Skeletal muscle satellite cell (primary cell): ENCODE data around the gene NEK1.

Source experiments
- H3K27me3 ChIP-seq: 2 replicates; pipeline ENCODE4 v1.7.0; 2013; ENCODE audit warnings: low read length; ENCODE audit not compliant: control insufficient read depth, insufficient read depth
- H3K36me3 ChIP-seq: 2 replicates; pipeline ENCODE4 v1.7.0; 2013; ENCODE audit warnings: mild to moderate bottlenecking, control low read depth, low read length; ENCODE audit not compliant: insufficient read depth
- H3K4me1 ChIP-seq: 2 replicates; pipeline ENCODE4 v1.7.0; 2013; ENCODE audit warnings: low read length; ENCODE audit not compliant: control insufficient read depth, insufficient read depth
- H3K4me2 ChIP-seq: 2 replicates; pipeline ENCODE4 v1.7.0; 2013; ENCODE audit warnings: mild to moderate bottlenecking, low read length
- H3K4me3 ChIP-seq: 2 replicates; pipeline ENCODE4 v1.7.0; 2013; ENCODE audit warnings: low read length
- H3K9ac ChIP-seq: 2 replicates; pipeline ENCODE4 v1.7.0; 2013; ENCODE audit warnings: mild to moderate bottlenecking, low read depth, low read length, moderate library complexity
- H3K9me3 ChIP-seq: replicated peaks from 2 replicates; pipeline ENCODE4 v1.7.0; 2013; ENCODE audit warnings: mild to moderate bottlenecking, control low read depth, low read length

NEK1 gene

DNA sequence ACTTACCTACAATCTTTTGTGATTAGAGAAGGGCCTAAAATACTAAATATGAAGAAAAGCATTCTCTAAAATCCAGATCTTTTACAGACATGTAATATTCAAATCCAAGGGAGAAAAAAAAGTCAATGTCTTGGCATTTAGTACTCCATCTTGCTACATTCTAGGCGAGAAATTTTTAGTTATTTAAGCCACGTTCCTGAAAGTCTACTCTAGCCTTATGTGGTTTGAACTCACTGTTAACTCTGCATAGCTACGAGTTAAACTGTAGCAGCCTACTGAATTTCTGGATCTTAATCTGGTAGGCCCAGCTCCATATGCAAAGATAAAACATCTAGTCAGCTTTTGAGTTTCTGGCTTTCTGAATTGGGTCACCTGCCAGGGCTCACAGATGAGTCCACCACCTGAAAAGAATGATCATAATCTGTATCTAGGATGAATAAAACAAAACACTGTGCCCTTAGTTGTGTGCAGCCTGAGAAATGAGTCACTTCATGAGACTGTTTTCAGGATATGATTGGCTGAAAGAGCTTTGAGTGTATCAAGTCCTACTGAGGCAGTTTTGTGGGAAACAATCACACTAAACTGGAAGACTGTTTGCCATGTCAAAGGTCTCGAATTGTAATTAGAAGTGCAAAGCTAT is 3.2 kb upstream of the NEK1 start:
- peaks cover 15% of the 10 kb centered on the region for H3K4me1 ChIP-seq
- no peak overlapping the region for H3K4me2 ChIP-seq
- no peak overlapping the region for H3K9ac ChIP-seq
- no peaks in the 10 kb centered on the region for H3K9me3 ChIP-seq
- no peak overlapping the region for H3K4me3 ChIP-seq
- H3K27me3 ChIP-seq = no peaks in the 10 kb centered on the region
- H3K36me3 ChIP-seq = no peaks in the 10 kb centered on the region

DNA sequence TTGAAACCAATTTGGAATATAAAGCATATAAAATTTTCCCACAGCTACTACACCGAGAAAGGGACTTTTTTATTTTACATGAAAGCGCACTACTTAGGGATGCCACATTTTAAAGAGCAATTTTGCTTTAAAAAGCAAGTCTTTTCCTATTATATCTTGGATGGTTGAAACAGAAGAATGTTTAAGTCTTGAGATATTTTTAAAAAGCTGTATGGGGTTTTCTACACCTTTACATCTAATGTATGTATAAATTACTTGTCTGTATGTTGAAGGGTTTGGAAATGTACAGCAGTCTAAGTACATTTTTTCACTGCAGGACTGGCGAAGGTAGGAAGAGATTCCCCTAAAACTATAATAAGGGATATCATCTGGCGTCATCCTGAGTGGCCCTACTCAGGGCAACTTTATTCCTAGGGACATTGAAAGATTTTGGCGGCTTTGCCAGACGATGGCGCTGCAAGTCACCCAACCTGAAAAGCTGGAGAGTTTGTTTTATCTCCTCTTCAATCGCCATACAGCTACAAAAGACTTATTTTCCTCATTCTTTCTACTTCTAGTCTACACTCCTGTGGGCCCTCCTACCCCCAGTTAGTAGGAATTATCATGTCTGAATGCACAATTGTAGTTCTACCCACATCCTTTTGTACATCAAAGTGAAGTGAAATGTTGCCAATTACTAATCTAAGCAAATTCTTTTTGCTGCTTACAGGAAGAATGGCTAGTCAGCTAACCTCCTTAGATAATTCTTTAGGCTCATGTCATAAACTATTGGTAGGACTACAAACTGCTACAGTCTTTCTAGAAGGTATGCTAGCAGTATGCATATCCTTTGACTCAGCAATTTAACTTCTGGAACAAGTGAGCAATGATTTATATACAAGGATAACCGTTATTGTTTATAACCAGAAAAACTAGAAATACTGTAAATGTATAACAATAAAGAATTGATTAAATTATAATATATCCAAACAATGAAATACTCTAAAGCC is 782 bp upstream of the NEK1 start:
- Histone ChIP-seq H3K27me3 (no peaks in the 10 kb centered on the region), H3K4me2 (peak overlapping the region; percentile 86), H3K36me3 (no peaks in the 10 kb centered on the region), H3K4me1 (peaks cover 13% of the 10 kb centered on the region), H3K9ac (peak overlapping the region; percentile 88), H3K9me3 (no peaks in the 10 kb centered on the region), H3K4me3 (peak overlapping the region; percentile 92)

DNA sequence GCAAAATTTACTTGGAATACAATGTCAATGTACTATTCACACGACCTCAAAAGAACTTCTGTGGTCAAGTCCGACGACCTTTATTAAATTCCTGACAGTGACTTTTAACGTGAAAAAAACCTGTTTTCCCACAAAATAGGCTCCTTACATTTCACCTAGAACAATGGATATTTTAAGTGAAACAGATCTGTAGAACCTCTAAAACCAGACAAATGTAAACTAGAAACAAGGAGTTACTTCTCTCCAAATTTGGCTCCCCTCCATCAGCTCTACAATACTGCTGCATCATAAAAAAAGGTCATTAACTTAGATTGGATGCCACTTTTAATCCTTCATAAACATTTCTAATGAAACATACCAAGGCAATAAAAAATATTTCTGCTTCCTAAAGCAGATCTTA is 1.2 kb downstream of the NEK1 start:
- H3K4me3 ChIP-seq = peak overlapping the region; percentile 92
- no peaks in the 10 kb centered on the region for H3K27me3 ChIP-seq
- peak overlapping the region; percentile 86 for H3K4me2 ChIP-seq
- no peaks in the 10 kb centered on the region for H3K9me3 ChIP-seq
- peaks cover 13% of the 10 kb centered on the region for H3K4me1 ChIP-seq
- peak overlapping the region; percentile 88 for H3K9ac ChIP-seq
- no peaks in the 10 kb centered on the region for H3K36me3 ChIP-seq

DNA sequence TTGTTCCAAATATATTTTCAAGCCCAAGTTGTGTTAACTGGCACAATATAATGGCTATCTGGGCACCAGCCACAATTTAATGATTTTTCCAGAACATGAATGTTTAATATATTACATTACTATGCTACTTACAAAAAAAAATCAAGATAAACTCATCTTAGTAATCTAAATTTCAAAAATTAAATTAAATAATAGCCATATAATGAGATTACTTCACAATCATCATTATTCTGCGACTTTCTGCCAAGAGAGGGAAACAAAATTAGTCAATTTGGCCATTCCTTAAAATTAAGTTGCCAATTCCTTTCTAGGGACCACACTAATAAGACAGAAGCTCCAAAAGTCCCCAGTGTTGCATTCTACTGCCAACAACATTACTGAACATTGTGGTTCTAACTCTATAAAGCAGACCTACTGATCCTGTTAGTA is 7.5 kb downstream of the NEK1 start:
- peaks cover 13% of the 10 kb centered on the region for H3K4me1 ChIP-seq

GRCh38 chr4:169604131-169604900 is 8.1 kb downstream of the NEK1 start:
- Histone ChIP-seq H3K9me3 (no peaks in the 10 kb centered on the region), H3K9ac (peak overlapping the region; percentile 35), H3K36me3 (peaks cover 4% of the 10 kb centered on the region), H3K4me1 (peaks cover 13% of the 10 kb centered on the region), H3K4me3 (no peak overlapping the region), H3K27me3 (no peaks in the 10 kb centered on the region), H3K4me2 (peak overlapping the region; percentile 20)

More for the DNA sequence above, 7.5 kb downstream of the NEK1 start:
- peak overlapping the region; percentile 35 for H3K9ac ChIP-seq
- H3K9me3 ChIP-seq = no peaks in the 10 kb centered on the region
- H3K4me2 ChIP-seq = peak overlapping the region; percentile 20
- H3K27me3 ChIP-seq = no peaks in the 10 kb centered on the region
- no peak overlapping the region for H3K4me3 ChIP-seq
- H3K36me3 ChIP-seq = peaks cover 4% of the 10 kb centered on the region

GRCh38 chr4:169603312-169603711 is 9.1 kb downstream of the NEK1 start:
- Histone ChIP-seq H3K9me3 (no peaks in the 10 kb centered on the region), H3K27me3 (no peaks in the 10 kb centered on the region), H3K4me3 (no peak overlapping the region), H3K9ac (no peak overlapping the region), H3K36me3 (peaks cover 8% of the 10 kb centered on the region), H3K4me1 (peaks cover 13% of the 10 kb centered on the region), H3K4me2 (no peak overlapping the region)

DNA sequence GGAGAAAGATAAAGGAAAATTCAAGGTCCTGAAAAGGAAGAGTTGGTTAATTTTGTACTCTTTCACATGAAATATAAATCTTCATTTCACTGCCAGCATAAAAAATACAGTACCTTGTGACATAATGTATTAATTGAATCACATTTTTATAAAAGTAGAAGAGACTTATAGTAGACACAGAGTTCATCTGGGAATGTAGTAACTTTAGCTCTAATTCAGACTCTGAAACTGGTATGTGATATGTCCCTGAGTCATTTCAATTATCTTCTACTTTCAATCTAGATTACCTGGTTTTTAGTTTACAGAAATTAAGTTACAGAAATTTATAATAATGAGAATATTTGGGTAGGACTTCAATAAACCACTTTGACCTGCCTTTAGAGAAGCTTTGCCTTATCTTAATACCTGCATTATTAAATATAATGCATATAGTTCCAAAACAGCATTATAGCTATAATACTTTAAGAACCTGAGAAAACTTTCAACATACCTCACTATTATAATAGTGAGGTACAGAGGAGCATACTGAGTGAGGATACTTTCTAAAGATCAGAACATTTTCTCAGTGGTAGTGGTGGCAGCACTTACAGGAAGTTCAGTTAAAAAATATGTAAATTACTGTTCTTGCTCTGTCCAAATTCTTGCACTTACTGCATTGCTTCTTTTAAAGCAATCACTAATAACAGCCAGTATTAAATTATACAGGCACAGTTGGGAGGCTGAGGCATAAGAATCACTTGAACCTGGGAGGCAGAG is 11.2 kb downstream of the NEK1 start:
- Histone ChIP-seq H3K4me3 (no peak overlapping the region), H3K9me3 (no peaks in the 10 kb centered on the region), H3K9ac (no peak overlapping the region), H3K4me1 (peaks cover 13% of the 10 kb centered on the region), H3K4me2 (no peak overlapping the region), H3K27me3 (no peaks in the 10 kb centered on the region), H3K36me3 (peaks cover 18% of the 10 kb centered on the region)

GRCh38 chr4:169594560-169595195 is 17.7 kb downstream of the NEK1 start:
- H3K36me3 ChIP-seq = peaks cover 19% of the 10 kb centered on the region
- H3K27me3 ChIP-seq = no peaks in the 10 kb centered on the region

GRCh38 chr4:169593050-169593560 is 19.3 kb downstream of the NEK1 start:
- peaks cover 22% of the 10 kb centered on the region for H3K36me3 ChIP-seq
- no peaks in the 10 kb centered on the region for H3K4me1 ChIP-seq
- no peaks in the 10 kb centered on the region for H3K27me3 ChIP-seq
- H3K4me3 ChIP-seq = no peak overlapping the region
- no peak overlapping the region for H3K9ac ChIP-seq
- H3K9me3 ChIP-seq = no peaks in the 10 kb centered on the region
- H3K4me2 ChIP-seq = no peak overlapping the region

More at GRCh38 chr4:169594560-169595195, 17.7 kb downstream of the NEK1 start:
- H3K4me2 ChIP-seq = no peak overlapping the region
- no peak overlapping the region for H3K9ac ChIP-seq
- H3K4me1 ChIP-seq = no peaks in the 10 kb centered on the region
- no peaks in the 10 kb centered on the region for H3K9me3 ChIP-seq
- no peak overlapping the region for H3K4me3 ChIP-seq

- Histone ChIP-seq H3K9ac (peak overlapping the region; percentile 4), H3K4me1 (peaks cover 16% of the 10 kb centered on the region), H3K36me3 (peaks cover 5% of the 10 kb centered on the region), H3K27me3 (no peaks in the 10 kb centered on the region), H3K4me2 (peak overlapping the region; percentile 23), H3K9me3 (no peaks in the 10 kb centered on the region), H3K4me3 (no peak overlapping the region)
Observed at GRCh38 chr4:169583563-169583962, 28.8 kb downstream of the NEK1 start.
